Hematopoietic multipotent progenitor cell treated with erythropoietin and hydrocortisone succinate and interleukin-3 and kit ligand, for 6 days (in vitro differentiated cells): ENCODE data around the gene ZNF653.

Experiments
- DNase-seq: peaks from one replicate; pipeline ENCODE4 v3.0.0-alpha.2; 2015

The ZNF653 gene

DNA sequence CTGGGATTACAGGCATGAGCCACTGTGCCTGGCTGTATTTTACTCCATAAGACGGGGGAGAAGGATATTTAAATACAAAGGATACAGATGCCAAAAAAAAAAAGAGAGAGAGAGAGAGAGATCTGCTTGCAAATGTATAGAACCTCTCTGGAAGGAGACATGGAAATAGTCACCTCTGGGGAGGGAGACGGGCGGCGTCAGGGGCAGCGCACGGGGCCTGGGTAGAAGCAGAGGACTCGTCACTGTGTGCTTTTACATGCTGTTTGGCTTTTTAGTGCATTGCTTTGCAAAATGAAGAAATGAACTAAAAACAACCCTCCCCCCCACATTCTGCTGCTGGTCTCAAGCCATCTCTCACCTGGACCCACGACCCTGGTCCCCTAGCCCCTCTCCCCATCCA lies 4.8 kb upstream of the ZNF653 start:
- no peak for DNase-seq

DNA sequence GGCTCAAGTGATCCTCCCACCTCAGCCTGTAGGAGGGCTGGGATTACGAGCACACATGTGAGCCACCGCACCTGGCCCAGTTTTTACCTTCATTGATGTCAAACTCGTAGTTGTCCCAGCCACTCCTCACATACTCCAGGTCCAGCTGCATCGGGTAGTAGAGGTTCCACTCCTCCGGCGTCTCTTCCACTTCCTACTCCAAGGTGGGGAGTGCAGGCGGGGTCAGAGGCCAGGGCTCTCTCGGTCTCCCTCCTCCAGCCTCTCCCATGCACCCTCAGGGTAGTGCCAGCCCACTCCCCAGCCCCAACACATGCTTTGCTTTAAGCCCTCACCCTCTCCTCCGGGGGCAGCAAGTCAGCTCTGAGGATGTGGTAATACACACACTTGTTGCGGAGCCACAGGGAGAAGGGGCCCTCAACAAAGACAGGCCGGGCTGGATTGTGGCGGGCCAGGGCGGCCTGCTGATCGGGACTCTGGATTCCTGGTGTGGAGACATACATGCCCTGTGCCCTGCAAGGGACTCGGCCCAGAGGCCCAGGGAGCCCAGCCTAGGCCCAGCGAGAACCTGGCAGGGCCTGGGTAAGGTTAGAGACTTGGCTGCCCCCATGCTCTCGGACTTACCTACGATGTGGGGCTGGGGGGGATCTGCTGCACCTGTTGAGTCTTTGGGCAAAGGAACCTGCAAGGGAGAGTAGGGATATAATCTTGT lies 1.9 kb upstream of the ZNF653 start:
- DNase-seq = no peak

DNA sequence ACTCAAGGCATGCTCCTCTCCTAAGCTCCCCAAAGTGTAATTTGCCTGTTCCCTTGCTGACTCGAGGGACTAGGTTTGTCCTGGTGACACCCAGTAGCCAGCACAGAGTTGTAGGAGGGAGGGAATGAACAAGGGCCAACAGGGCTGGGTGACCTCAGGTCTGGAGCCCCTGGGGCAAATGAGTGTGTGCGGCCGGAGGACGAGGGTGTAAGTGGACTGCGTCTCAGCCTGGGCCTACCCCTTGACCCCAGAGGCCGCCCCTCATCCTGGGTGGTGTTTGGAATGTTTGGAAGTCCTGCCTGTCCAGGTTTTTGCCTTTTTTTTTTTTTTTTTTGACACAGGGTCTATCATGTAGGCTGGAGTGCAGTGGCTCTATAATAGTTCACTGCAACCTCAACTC lies 1.3 kb upstream of the ZNF653 start:
- no peak for DNase-seq

DNA sequence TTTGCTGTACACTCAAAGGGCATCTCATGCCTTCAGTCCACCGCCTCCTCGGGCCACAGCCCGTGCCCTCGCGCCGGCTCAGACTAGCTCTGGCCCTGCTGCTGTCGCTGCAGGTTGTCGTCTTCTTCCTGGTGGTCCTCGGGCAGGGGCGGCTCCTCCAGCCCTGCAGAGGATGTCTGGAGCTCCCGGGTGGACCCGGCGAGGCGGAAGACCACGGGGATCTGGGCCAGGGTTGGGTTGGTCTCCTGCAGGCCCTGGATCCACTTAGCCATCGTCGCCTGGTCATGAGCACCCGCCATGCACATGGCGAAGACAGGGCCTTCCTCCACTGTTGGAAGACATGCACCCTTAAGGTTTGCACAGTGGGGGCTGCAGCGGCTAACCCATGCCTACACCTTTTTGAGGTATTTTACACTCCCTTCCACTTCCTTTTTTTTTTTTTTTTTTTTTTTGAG lies 489 bp upstream of the ZNF653 start:
- no peak for DNase-seq

DNA sequence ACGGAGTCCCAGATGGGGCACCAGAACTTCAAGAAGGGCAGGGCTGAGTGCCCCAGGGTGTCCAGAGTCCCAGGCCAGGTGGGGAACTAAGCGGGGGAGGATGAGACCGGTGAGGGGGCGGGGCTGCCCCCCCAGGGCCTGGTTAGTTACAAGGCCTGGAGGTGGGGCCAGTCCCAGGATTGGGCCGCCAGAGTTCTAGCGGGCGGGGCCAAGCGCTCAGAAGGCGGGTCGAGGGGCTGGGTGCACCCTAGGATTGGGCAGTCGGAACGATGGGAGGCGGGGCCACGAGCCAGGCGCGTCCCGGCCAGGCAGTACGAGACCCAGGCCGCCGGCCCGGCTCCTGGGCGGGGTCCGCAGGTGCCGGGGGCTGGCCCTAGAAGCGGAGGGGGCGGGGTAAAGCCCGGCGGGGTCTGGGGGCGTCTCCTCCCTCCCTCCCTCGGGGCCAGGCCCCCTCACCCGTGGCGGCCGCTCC lies 571 bp downstream of the ZNF653 start:
- DNase-seq = peak; percentile 98

DNA sequence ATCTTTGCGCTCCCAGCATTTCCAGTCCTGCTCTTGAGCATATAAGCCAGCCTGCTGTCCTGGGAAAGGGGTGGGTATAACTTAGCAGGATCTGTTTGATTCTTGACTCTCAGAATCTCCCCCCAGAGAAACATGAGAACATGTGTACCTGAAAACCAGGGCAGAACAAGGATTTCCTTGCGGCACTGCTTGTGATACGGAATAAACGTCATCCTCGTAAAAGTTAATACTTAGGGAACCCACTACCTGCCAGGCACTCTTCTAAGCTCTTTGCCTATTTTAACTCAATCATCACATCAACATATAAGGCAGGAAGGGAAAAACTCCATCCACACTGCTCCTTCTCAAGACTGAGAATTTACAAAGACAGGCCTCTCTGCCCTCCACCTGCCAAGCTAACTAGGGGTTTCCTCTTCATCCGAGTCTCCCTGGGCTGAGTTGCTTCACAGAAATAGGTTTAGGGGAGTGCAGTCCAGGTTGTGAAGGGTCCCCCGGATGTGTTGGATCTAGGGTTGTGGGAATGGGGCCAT lies 1.1 kb downstream of the ZNF653 start:
- DNase-seq = no peak

DNA sequence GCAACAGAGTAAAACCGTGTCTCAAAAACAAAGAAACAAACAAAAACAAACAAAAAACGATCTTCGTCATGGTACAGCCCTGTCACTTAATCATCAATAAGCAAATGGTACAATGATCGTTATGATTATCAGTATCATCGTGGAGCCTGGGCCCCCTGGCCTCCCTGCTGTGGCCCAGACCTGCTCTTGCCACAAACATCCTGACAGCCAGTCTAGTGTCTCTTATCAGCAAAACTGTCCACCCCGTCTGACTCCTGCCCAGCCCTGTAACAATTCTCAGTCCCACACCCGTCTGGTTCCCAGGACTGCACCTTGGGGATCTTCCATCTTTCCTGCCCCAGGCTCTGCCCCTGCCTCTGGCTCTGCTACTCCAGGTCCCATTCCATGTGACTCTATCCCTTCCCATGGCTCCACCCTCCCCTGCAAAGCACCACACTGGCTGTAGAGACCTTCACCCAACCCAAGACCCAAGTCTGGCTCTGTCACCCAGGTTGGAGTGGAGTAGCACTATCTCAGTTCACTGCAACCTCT lies 5.7 kb downstream of the ZNF653 start:
- DNase-seq = peak; percentile 78

DNA sequence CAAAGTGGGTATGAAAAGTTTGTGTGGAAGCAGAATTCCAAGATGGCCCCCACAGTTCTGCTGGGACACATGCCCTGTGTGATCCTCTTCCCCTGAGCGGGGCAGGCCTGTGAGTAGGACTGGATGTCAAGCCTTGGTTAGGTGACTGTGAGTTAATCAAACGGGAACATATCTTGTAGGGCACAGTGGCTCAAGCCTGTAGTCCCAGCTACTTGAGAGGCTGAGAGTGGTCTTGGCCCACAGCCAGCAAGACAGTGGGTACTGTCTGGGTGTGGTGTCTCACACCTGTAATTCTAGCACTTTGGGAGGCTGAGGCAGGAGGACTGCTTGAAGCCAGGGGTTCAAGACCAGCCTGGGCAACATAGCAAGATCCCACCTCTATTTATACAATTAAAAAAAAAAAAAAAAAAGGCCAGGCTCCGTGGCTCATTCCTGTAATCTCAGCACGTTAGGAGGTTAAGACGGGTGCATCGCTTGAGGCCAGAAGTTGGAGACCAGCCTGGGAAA lies 6.4 kb downstream of the ZNF653 start:
- peak; percentile 46 for DNase-seq

DNA sequence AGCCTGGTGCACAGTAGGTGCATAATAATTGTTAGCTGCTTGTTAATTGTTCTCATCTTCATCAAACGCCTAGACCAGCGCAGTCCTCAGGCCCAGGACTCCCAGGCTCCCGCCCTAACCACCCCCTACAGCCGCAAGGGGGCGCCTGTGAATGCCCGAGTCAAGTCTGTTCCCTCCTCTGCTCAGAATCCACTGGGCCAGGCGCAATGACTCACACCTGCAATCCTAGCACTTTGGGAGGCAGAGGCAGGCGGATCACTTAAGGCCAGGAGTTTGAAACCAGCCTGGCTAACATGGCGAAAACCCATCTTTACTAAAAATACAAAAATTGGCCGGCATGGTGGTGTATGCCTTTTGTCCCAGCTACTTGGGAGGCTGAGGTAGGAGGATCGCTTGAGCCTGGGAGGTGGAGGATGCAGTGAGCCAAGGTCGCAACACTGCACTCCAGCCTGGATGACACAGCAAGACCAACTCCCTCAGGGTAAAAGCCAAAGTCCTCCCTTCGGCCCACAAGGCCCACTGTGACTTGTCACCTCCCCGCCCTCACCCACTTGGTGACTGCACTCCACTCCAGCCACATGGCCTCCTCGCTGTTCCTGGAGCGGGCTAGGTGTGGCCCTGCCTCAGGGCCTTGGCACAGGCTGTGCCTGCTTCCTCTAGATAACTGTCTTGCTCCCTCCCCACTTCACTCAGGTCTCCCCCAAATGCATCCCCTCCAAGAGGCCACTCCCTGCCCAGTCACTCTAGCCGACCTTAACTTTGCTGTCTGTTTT lies 9.1 kb downstream of the ZNF653 start:
- peak; percentile 88 for DNase-seq

DNA sequence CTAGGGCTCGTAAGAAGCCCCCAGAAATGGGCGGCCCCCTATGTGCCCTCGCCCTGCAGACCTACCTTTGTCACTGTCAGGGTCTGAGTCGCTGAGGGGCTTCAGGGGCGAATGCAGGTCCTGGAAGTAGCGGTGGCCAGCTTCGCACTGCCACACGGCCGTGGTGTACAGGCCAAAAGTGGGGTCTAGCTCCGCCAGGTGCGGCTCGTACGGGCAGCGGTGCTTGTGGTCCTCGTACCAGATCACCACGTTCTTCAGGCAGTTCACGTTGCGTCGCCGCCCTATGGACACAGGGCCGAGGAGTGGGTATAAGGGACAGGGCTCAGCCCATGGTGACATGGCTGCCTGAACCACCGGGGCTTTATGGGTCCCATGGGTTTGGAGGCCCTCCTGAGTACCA lies 9.8 kb downstream of the ZNF653 start:
- DNase-seq = no peak

DNA sequence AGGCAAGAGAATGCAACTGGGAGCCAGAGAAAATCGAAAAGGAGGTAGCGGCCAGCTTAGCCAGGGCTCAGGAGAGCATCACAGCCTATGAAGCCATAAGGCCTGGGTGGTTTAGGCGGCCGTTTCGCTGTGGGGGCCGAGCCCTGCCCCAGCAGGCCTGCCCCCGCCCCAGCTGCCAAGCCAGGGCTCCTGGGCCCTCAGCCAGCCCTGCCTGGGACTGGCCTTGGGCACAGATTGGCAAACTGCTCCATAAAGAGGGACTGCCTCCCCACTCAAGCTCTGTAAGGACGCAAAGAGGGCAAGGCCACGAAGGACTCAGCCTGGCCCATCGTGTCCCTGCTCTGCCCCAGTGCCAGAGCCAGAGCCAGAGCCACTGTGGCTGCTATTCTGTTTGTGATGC lies 10.2 kb downstream of the ZNF653 start:
- DNase-seq = no peak

DNA sequence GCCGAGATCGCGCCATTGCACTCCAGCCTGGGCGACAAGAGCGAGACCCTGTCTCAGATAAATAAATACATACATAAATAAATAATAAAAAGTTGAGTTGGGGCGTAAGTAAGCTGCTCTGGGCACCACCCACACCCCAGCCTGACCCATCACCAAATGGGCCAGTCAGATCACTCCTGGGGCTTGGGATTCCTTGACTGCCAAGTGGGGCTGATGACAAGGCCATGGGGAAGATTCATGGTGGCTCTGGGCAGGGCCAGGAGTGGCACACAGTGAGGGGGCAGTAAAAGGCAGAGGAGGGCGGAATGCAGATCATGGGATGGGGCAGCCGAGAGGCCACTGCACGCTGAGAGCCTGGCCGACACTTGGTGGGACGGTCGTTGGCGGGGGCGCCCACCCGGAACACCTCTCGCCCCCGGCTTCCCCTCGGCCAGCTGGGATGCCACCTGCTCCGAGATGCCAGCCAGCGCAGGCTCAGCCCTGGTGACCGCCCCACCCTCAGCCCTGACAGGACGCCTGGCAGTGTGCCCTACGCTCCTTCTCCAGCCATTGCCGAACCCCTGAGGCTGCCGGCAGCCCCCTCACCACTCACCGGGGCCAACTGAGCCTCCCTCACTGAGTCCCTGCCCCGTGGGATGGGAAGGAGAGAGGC lies 10.9 kb downstream of the ZNF653 start:
- DNase-seq = no peak

DNA sequence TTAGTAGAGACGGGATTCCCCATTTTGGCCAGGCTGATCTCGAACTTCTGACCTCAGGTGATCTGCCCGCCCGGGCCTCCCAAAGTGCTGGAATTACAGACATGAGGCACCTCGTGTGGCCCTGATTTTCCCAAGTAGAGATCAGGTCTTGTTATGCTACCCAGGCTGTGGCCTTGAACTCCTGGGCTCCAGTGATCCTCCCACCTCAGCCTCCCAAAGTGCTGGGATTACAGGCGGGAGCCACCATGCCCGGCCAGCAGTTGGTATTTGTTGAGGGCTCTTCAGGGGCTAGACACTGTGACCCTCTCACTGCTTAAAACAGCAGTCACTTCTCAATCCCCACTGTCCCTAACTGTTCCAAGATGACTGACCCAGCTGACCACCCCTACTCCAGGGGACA lies 16.3 kb downstream of the ZNF653 start:
- DNase-seq = no peak

DNA sequence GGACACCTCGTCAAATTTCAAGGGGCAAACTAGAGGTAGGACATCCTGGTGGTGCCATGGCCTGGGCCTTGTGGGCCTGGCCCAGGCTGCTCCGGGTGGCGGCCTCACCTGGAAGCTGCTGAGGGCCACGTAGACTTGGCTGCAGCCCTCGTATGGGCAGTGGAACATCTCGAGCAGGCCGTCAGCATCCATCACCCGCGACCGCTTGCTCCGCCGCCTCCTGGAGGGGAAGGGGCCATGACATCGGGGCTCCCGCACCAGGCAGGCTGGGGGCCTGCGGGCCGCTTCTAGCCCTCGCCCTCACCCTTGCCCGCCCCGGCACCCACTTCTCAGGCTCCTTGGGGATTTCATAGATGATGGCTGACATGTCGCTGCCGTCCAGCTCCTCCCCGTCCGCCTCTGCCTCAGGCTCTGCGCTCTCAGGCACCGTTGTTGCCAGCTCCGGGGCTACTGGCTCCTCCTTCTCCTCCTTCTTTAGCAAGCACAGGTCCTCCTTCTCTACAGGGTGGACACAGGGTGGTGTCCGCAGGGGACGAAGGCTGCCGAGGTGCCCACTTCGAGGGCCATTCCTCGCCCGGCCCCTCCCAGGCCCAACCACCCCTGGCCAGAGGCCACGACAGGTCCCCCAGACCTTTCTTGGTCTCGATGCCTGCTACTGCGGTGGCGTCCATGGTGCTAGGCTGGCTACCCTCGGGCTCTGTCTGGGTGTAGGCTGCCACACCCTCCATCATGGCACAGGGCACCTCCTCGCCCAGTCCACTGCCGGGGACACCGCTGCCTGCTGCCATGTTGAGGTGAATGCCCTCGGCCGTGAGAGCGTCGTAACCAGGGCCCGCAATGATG lies 18.8 kb downstream of the ZNF653 start:
- no peak for DNase-seq

DNA sequence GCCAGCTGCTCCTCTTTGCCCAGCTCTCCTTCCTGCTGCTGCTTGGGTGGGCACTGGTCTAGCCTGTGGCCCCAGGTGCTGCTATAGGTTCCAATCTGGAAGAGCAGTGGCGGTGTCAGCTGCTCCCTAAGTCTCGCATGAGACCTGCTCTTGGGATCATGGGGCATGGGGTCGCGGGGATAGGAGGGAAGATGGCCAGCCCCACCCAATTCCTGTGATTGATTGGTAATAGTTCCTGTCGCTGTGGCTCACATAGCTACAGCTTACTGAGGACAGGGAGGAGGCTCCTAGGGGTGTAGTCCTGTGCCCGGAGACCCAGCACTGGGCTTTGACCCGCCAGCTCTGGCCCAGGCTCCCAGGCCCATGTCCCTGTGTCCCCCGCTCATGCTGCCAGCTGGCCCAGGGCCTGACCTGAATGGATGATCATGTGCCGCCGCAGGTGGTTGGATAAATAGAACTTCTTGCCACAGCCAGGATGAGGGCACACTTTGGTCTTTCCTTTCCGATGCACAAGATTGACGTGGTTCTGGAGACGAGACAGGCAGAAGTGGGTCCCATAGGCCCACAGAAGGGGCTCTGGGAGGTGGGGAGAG lies 20.3 kb downstream of the ZNF653 start:
- DNase-seq = no peak

DNA sequence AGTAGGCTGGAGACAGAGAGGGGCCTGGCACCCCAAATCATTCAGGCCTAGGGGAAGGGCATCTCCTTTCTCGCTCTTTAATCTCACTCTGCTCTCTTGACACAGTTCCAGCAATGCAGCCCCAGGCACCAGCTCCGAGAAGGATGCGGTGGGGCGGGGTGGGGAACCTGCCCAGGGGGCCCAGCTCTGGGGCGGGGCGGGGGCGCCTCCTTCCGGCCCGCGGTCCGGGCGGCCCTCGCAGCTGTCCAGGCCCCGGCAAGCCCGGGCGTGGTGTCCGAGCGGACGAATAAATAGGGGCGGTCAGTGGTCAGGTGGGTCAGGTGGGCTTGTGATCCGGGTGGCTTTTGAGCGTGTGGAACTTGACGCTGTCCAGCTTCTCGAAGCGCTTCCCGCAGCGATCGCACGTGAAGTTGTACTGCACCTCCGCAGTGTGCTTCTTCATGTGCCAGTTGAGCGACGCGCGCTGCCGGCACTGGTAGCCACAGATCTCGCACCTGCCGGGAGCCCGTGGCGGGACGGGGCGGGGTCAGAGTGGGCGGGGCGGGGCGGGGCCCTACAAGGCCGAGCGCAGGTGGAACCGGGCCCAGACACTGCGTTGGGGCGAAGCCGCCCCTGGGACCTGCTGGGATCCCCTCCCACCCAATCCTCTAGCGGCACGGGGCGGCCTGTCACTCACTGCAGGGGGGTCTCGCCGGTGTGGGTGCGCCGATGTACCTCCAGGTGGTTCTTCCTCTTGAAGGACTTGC lies 22.1 kb downstream of the ZNF653 start:
- DNase-seq = no peak

DNA sequence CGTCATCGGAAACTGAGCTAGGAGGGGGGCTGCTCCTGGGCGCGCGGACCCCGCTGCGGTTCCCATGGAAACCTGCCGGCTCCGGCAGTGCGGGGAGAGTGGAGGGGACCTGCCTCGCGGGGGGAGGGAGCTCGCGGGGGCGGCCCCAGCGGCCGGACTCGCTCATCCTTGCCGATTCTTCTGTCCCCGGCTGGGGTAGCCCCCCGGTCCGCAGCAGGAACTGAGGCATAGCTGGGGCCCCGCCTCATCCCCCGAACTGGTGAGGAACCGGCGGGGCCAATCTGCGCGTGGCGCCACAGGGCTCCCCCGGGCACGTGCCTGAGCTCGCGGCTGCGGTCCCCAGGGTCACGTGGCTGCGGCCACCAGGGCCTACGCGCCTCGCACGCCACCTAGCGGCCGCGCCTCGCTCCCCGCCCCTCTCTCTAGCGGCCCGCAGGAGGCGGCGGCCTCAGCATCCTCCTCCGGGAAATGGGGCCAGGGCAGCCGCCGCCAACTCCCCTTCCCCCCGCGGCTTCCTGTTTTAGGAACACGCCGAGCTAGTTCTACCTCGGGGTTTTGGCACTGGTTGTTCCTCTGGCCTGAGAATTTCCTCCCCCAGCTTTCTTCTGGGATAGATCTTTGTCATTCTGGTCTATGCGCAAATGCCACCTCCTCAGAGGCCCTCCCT lies 23.1 kb downstream of the ZNF653 start:
- peak; percentile 90 for DNase-seq

DNA sequence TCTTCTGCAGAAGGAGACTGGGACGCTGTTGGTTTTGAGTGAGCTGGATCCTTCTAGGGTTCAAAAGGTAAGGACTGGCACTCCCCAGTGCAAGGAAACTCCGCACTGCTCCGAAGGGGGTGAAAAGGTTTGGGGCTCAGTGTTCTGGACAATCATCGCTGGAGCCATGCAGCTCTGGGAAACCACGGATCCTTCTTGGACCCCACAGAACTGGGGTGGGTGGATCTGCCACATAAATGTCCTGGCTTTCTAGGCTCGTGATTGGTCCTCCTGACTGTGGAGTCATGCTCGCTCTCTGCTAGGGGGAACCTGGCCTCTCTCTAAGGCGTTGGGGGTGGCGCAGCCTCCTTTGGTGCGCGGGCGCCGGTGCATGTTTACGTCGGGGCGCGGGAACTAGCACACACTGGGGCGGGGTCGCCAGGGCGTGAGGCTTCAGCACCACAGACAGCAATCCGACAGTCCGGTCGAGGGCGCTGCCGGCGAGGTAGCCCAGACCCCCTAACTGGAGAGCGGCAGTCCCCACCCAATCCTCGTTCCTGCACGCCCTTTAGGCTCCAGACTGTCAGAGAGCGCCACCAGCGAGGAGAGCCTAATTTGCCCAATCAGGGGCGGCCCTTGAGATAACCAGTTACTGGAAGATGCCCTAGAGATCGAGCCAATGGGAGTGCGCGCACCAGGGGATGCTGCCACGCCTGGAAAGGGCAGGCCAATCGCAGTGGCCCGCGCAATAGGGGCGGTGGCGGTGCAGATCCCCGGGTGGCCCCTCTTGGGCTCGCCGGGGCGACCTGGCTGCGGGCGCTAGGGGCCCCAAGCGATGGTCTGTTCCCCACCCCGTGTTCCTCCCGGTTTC lies 23.9 kb downstream of the ZNF653 start:
- DNase-seq = peak; percentile 94
